Activated B cell treated with CpG ODN at 0.5 μM for 24 hours (primary cell): ENCODE results near the gene PI3. TPM values are rescaled to one million over a fixed set of nuclear protein-coding genes. Genes with fewer than 3 reads are reported as not detected.

Experiments used
- ATAC-seq: fragments of 200-7000 bp; cut with Tn5 transposase; one replicate; pipeline ENCODE4 v1.10.0; 2021; ENCODE audit warnings: low read depth, mild to moderate bottlenecking, moderate library complexity
- CTCF ChIA-PET: fragments of 350-600 bp; sonication (Branson Sonifier 250); formaldehyde crosslinking; loops from one replicate; lab custom pipeline; 2021; ENCODE audit warnings: antibody characterized with exemption; lab: Charles Lee
- POLR2A ChIA-PET: fragments of 350-600 bp; sonication (Branson Sonifier 250); formaldehyde crosslinking; loops from one replicate; lab custom pipeline; 2021; ENCODE audit warnings: antibody characterized with exemption; lab: Charles Lee
- DNase-seq: peaks from one replicate; pipeline ENCODE4 v3.0.0; 2022
- H3K27ac Mint-ChIP-seq: one replicate; pipeline ENCODE4 v1.8.0; 2020; ENCODE audit warnings: mixed read lengths
- H3K27me3 Mint-ChIP-seq: one replicate; pipeline ENCODE4 v1.8.0; 2021; ENCODE audit warnings: mixed read lengths
- H3K36me3 Mint-ChIP-seq: one replicate; pipeline ENCODE4 v1.8.0; 2021; ENCODE audit warnings: low read depth, mixed read lengths
- H3K4me1 Mint-ChIP-seq: one replicate; pipeline ENCODE4 v1.8.0; 2021; ENCODE audit warnings: mixed read lengths
- H3K4me3 Mint-ChIP-seq: one replicate; pipeline ENCODE4 v1.8.0; 2020; ENCODE audit warnings: mild to moderate bottlenecking, mixed read lengths
- H3K9me3 Mint-ChIP-seq: one replicate; pipeline ENCODE4 v1.8.0; 2020; ENCODE audit warnings: mixed read lengths
- CTCF ChIP-seq: fragments of 200-600 bp; IDR thresholded peaks from one replicate; pipeline ENCODE4 v1.8.0; 2022; ENCODE audit warnings: antibody characterized with exemption, mild to moderate bottlenecking
- intact Hi-C: fragments of 100-400 bp; cut with micrococcal nuclease; formaldehyde crosslinking; loops from one replicate; pipeline ENCODE4 v1.15.1; 2024
- total RNA-seq: library from RNA; stranded (reverse); gene quantifications from 2 replicates; pipeline ENCODE4 v1.2.3, GENCODE V29; 2022

Gene PI3
- total RNA-seq, 1 donor from 2014 or later, result not detected

GRCh38 chr20:45206725-45207124 lies 32.0 kb downstream of the PI3 start, which contains the start of gene SEMG1:
Gene SEMG1 (plus strand): TSS chr20:45207033. CDS start chr20:45207054, 21 bp downstream.
- ChIA-PET POLR2A (no interaction called here), CTCF (no interaction called here)
- no peak for ATAC-seq
- Mint-ChIP-seq H3K27ac (no peak within 1 kb of the TSS), H3K4me1 (no peaks in the 10 kb centered on the region), H3K27me3 (peaks cover 43% of the 10 kb centered on the region), H3K36me3 (no peaks in the 10 kb centered on the region), H3K4me3 (no peak within 1 kb of the TSS), H3K9me3 (peaks cover 7% of the 10 kb centered on the region)
- intact Hi-C loops, result no loop called here
- TF ChIP-seq CTCF, result no peak
- DNase-seq, result no peak

- H3K9me3 Mint-ChIP-seq, result no peaks in the 10 kb centered on the region
- H3K27me3 Mint-ChIP-seq, result peaks cover 39% of the 10 kb centered on the region
- TF ChIP-seq CTCF, result no peak
- intact Hi-C loops, result no loop called here
- no peak for ATAC-seq
- CTCF ChIA-PET, result no interaction called here
- no peaks in the 10 kb centered on the region for H3K36me3 Mint-ChIP-seq
- H3K4me1 Mint-ChIP-seq, result no peaks in the 10 kb centered on the region
- POLR2A ChIA-PET, result no interaction called here
- DNase-seq, result no peak
- H3K27ac Mint-ChIP-seq, result no peak overlapping the region
- no peak overlapping the region for H3K4me3 Mint-ChIP-seq
Observed at GRCh38 chr20:45209924-45210323, 35.2 kb downstream of the PI3 start.

GRCh38 chr20:45211569-45212474 lies 37.1 kb downstream of the PI3 start:
- no peak for TF ChIP-seq CTCF
- no peak for ATAC-seq
- ChIA-PET POLR2A (no interaction called here), CTCF (no interaction called here)
- H3K36me3 Mint-ChIP-seq, result no peaks in the 10 kb centered on the region
- peaks cover 31% of the 10 kb centered on the region for H3K27me3 Mint-ChIP-seq
- no peak for DNase-seq
- H3K4me1 Mint-ChIP-seq, result no peaks in the 10 kb centered on the region
- H3K4me3 Mint-ChIP-seq, result no peak overlapping the region
- H3K27ac Mint-ChIP-seq, result no peak overlapping the region
- H3K9me3 Mint-ChIP-seq, result no peaks in the 10 kb centered on the region
- intact Hi-C loops, result no loop called here

GRCh38 chr20:45212836-45213235 lies 38.1 kb downstream of the PI3 start:
- Mint-ChIP-seq H3K4me3 (no peak overlapping the region), H3K4me1 (no peaks in the 10 kb centered on the region), H3K9me3 (peaks cover 3% of the 10 kb centered on the region), H3K36me3 (no peaks in the 10 kb centered on the region), H3K27me3 (peaks cover 25% of the 10 kb centered on the region), H3K27ac (no peak overlapping the region)
- TF ChIP-seq CTCF, result no peak
- ChIA-PET CTCF (no interaction called here), POLR2A (no interaction called here)
- intact Hi-C loops, result no loop called here
- no peak for ATAC-seq
- DNase-seq, result no peak

- DNase-seq, result no peak
- ATAC-seq, result no peak
- Mint-ChIP-seq H3K27me3 (peaks cover 23% of the 10 kb centered on the region), H3K4me1 (no peaks in the 10 kb centered on the region), H3K4me3 (no peak overlapping the region), H3K9me3 (peaks cover 3% of the 10 kb centered on the region), H3K36me3 (no peaks in the 10 kb centered on the region), H3K27ac (no peak overlapping the region)
- intact Hi-C loops, result no loop called here
- CTCF ChIA-PET, result no interaction called here
- TF ChIP-seq CTCF, result no peak
- POLR2A ChIA-PET, result no interaction called here
Observed at GRCh38 chr20:45218124-45218523, 43.4 kb downstream of the PI3 start.
